ENCODE data around the gene CLIP2.
"Not testable (repeated sequence)": the region's sequence is repeated elsewhere in the genome, so short reads cannot be mapped to it uniquely, and the experiment has no call there.

The CLIP2 gene

DNA sequence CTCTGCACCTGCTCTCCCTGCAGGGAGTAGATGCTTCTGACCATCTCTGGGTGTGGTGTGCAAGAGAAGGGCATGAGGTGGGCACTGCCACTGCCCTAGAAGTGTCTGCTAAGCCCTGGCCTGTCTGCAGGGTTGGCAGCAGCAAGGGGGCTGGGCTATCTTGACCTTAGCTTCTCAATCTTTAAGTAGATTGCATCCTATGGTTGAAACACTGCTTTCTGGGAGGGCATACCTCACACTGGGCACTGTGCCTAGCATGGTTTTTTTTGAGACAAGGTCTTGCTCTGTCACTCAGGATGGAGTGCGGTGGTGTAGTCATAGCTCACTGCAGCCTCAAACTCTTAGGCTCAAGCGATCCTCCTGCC, 54.9 kb downstream of the CLIP2 start:
- Histone ChIP-seq H3K9me3 (ENCODE audit: low read length) (no peaks in the 10 kb centered on the region), H3K9ac (ENCODE audit: low read length) (no peak overlapping the region), H3K36me3 (ENCODE audit: insufficient read depth, low read length) (no peaks in the 10 kb centered on the region), H3K4me1 (ENCODE audit: insufficient read depth, low read length) (no peaks in the 10 kb centered on the region), H3K27ac (ENCODE audit: low read depth, low read length) (no peak overlapping the region), H3K4me3 (ENCODE audit: low read depth in 1 of 2, low read length in 2 of 2) (no peak overlapping the region), H3K27me3 (ENCODE audit: control insufficient read depth in 1 of 2, insufficient read depth in 2 of 2, low read length in 2 of 2) (no peaks in the 10 kb centered on the region)

DNA sequence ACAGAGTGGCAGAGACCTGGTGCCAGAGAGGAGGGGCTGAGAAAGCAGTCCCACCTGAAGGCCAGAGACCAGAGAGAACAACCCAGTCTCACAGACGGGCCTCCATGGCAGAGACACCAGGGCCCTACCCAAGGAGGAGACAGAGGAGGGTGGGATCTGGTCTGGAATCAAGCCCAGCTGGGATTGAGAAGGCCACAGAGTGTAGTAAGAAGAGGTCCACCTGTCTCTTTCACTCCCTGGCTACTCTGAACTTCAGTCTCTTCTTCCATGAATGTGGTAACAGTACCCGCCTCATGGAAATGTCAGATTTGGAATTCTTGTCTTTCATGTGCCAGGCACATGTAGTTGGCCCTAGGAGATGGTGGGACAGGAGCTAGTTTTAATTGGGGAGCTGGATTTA, 55.6 kb downstream of the CLIP2 start:
- no peaks in the 10 kb centered on the region for H3K36me3 ChIP-seq (ENCODE audit: insufficient read depth, low read length)

DNA sequence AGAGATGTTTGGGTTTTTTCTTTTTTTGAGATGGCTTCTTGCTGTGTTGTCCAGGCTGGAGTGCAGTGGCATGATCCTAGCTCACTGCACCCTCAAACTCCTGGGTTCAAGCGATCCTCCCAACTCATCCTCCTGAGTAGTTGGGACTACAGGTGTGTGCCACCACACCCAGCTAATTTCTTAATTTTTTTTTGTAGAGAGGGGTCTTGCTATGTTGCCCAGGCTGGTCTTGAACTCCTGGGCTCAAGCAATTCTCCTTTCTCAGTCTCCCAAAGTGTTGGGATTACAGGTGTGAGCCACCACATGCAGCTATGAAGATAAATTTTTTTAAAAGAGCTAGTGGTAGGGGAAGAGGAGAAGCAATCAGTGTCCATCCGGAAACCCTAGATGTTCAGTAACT, 56.8 kb downstream of the CLIP2 start:
- Histone ChIP-seq H3K36me3 (ENCODE audit: insufficient read depth, low read length) (peaks cover 4% of the 10 kb centered on the region), H3K9ac (ENCODE audit: low read length) (no peak overlapping the region), H3K27me3 (ENCODE audit: control insufficient read depth in 1 of 2, insufficient read depth in 2 of 2, low read length in 2 of 2) (no peaks in the 10 kb centered on the region), H3K9me3 (ENCODE audit: low read length) (no peaks in the 10 kb centered on the region), H3K27ac (ENCODE audit: low read depth, low read length) (no peak overlapping the region), H3K4me1 (ENCODE audit: insufficient read depth, low read length) (no peaks in the 10 kb centered on the region), H3K4me3 (ENCODE audit: low read depth in 1 of 2, low read length in 2 of 2) (no peak overlapping the region)

More for the DNA sequence above, 55.6 kb downstream of the CLIP2 start:
- H3K9me3 ChIP-seq (ENCODE audit: low read length), result no peaks in the 10 kb centered on the region
- no peak overlapping the region for H3K27ac ChIP-seq (ENCODE audit: low read depth, low read length)
- H3K9ac ChIP-seq (ENCODE audit: low read length), result no peak overlapping the region
- H3K4me3 ChIP-seq (ENCODE audit: low read depth in 1 of 2, low read length in 2 of 2), result no peak overlapping the region
- no peaks in the 10 kb centered on the region for H3K27me3 ChIP-seq (ENCODE audit: control insufficient read depth in 1 of 2, insufficient read depth in 2 of 2, low read length in 2 of 2)
- no peaks in the 10 kb centered on the region for H3K4me1 ChIP-seq (ENCODE audit: insufficient read depth, low read length)

DNA sequence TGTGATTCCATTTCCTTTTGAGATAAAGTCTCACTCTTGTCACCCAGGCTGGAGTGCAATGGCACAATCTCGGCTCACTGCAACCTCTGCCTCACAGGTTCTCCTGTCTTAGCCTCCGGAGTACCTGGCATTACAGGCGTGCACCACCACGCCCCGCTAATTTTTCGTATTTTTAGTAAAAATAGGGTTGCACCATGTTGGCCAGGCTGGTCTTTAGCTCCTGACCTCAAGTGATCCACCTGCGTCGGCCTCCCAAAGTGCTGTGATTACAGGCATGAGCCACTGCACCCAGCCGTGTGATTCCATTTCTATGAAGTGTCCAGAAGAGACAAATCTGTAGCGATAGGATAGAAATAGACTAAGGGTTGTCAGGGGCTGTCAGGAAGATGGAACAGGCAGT, 60.4 kb downstream of the CLIP2 start:
- Histone ChIP-seq H3K4me1 (ENCODE audit: insufficient read depth, low read length) (no peaks in the 10 kb centered on the region), H3K9me3 (ENCODE audit: low read length) (no peaks in the 10 kb centered on the region), H3K4me3 (ENCODE audit: low read depth in 1 of 2, low read length in 2 of 2) (no peak overlapping the region), H3K36me3 (ENCODE audit: insufficient read depth, low read length) (peaks cover 13% of the 10 kb centered on the region), H3K27ac (ENCODE audit: low read depth, low read length) (no peak overlapping the region), H3K9ac (ENCODE audit: low read length) (no peak overlapping the region), H3K27me3 (ENCODE audit: control insufficient read depth in 1 of 2, insufficient read depth in 2 of 2, low read length in 2 of 2) (no peaks in the 10 kb centered on the region)

DNA sequence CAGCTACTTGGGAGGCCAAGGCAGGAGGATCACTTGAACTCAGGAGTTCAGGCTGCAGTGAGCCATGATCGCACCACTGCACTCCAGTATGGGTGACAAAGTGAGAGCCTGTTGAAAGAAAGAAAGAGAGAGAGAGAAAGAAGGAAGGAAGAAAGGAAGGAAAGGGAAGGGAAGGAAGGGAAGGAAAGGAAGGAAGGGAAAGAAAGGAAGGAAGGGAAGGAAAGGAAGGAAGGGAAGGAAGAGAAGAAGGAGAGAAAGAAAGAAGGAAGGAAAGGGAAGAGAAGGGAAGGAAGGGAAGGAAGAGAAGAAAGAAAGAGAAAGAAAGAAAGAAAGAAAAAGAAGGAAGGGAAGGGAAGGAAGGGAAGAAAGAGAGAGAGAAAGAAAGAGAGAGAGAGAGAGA, 61.5 kb downstream of the CLIP2 start:
- Histone ChIP-seq H3K27ac (ENCODE audit: low read depth, low read length) (no peak overlapping the region), H3K36me3 (ENCODE audit: insufficient read depth, low read length) (peaks cover 13% of the 10 kb centered on the region), H3K4me3 (ENCODE audit: low read depth in 1 of 2, low read length in 2 of 2) (no peak overlapping the region), H3K4me1 (ENCODE audit: insufficient read depth, low read length) (no peaks in the 10 kb centered on the region), H3K9me3 (ENCODE audit: low read length) (no peaks in the 10 kb centered on the region), H3K9ac (ENCODE audit: low read length) (no peak overlapping the region), H3K27me3 (ENCODE audit: control insufficient read depth in 1 of 2, insufficient read depth in 2 of 2, low read length in 2 of 2) (no peaks in the 10 kb centered on the region)

DNA sequence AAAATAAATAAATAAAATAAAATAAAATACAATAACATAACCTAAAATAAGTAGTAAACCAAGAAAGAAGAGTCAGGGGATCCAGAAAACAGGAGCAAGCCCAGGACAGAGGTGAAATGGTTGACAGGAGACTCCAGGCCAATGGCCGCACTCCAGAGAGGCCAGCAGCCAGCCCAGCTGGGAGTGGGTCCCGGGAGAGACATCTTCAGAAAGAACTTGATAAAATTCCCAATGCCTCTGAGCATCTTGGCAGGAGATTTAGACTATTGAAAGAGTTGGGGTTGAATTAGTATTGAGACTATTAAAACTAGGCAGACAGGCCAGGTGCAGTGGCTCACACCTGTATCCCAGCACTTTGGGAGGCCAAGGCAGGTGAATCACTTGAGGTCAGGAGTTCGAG, 62.6 kb downstream of the CLIP2 start:
- no peak overlapping the region for H3K27ac ChIP-seq (ENCODE audit: low read depth, low read length)
- no peaks in the 10 kb centered on the region for H3K27me3 ChIP-seq (ENCODE audit: control insufficient read depth in 1 of 2, insufficient read depth in 2 of 2, low read length in 2 of 2)
- H3K4me3 ChIP-seq (ENCODE audit: low read depth in 1 of 2, low read length in 2 of 2), result no peak overlapping the region
- no peak overlapping the region for H3K9ac ChIP-seq (ENCODE audit: low read length)
- H3K9me3 ChIP-seq (ENCODE audit: low read length), result no peaks in the 10 kb centered on the region
- peaks cover 19% of the 10 kb centered on the region for H3K36me3 ChIP-seq (ENCODE audit: insufficient read depth, low read length)
- no peaks in the 10 kb centered on the region for H3K4me1 ChIP-seq (ENCODE audit: insufficient read depth, low read length)

DNA sequence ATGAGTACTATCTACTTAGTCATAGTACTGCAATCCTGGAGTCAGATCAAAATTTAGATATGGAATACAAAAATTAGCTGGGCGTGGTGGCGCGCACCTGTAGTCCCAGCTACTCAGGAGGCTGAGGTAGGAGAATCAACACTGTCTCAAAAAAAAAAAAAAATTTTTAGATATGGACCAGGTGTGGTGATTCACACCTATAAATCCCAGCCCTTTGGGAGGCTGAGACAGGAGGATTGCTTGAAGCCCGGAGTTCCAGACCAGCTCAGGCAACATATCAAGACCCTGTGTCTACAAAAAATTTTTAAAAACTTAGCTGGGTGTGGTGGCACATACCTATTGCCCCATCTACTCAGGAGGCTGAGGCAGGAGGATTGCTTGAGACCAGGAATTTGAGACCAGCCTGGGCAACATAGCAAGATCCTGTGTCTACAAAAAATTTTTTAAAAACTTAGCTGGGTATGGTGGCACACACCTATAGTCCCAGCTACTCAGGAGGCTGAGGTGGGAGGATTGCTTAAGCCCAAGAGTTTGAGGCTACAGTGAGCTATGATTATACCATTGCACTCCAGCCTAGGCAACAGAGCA, 63.4 kb downstream of the CLIP2 start:
- H3K27ac ChIP-seq (ENCODE audit: low read depth, low read length); H3K4me3 ChIP-seq (ENCODE audit: low read depth in 1 of 2, low read length in 2 of 2); H3K9ac ChIP-seq (ENCODE audit: low read length); H3K27me3 ChIP-seq (ENCODE audit: control insufficient read depth in 1 of 2, insufficient read depth in 2 of 2, low read length in 2 of 2); H3K9me3 ChIP-seq (ENCODE audit: low read length); H3K4me1 ChIP-seq (ENCODE audit: insufficient read depth, low read length): not testable (repeated sequence)
- H3K36me3 ChIP-seq (ENCODE audit: insufficient read depth, low read length), result peaks cover 24% of the 10 kb centered on the region

DNA sequence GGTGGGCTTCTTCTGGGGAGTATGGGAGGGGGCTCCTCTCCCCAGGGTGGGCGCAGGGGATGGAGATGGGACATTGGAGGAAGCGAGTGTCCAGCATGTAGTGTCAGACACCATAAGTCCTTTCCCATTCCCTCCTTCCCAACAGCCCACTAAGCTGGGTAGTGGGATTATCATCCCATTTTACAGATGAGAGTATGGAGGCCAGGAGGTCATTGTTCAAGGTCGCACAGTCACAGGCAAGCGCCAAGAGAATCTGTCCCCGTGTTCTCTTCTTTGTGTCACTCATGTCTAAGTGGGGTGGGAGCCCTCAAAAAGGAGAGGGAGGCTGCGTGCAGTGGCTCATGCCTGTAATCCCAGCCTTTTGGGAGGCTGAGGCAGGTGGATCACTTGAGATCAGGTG, 64.8 kb downstream of the CLIP2 start:
- H3K36me3 ChIP-seq (ENCODE audit: insufficient read depth, low read length), result peaks cover 24% of the 10 kb centered on the region
- no peak overlapping the region for H3K9ac ChIP-seq (ENCODE audit: low read length)

DNA sequence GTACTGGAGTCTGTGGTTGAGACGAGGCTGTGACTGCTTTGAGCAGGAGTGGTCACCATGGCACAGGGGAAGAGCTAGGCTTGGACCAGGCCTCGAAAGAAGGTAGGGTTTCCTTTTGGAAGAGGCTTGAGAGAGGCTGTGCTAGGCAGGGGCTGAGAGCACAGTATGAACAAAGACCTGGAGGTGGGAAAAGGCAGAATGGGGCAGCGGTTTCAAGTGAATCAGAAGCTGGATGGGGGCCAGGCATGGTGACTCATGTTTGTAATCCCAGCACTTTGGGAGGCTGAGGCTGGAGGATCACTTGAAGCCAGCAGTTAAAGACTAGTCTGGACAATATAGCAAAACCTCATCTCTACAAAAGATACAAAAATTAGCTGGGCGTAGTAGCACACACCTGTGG, 65.9 kb downstream of the CLIP2 start:
- Histone ChIP-seq H3K9me3 (ENCODE audit: low read length) (no peaks in the 10 kb centered on the region), H3K27ac (ENCODE audit: low read depth, low read length) (no peak overlapping the region), H3K4me3 (ENCODE audit: low read depth in 1 of 2, low read length in 2 of 2) (no peak overlapping the region), H3K27me3 (ENCODE audit: control insufficient read depth in 1 of 2, insufficient read depth in 2 of 2, low read length in 2 of 2) (no peaks in the 10 kb centered on the region), H3K4me1 (ENCODE audit: insufficient read depth, low read length) (no peaks in the 10 kb centered on the region), H3K36me3 (ENCODE audit: insufficient read depth, low read length) (peaks cover 25% of the 10 kb centered on the region), H3K9ac (ENCODE audit: low read length) (no peak overlapping the region)

More for the DNA sequence above, 64.8 kb downstream of the CLIP2 start:
- no peak overlapping the region for H3K4me3 ChIP-seq (ENCODE audit: low read depth in 1 of 2, low read length in 2 of 2)
- no peaks in the 10 kb centered on the region for H3K27me3 ChIP-seq (ENCODE audit: control insufficient read depth in 1 of 2, insufficient read depth in 2 of 2, low read length in 2 of 2)
- no peaks in the 10 kb centered on the region for H3K4me1 ChIP-seq (ENCODE audit: insufficient read depth, low read length)
- H3K27ac ChIP-seq (ENCODE audit: low read depth, low read length), result no peak overlapping the region
- no peaks in the 10 kb centered on the region for H3K9me3 ChIP-seq (ENCODE audit: low read length)

DNA sequence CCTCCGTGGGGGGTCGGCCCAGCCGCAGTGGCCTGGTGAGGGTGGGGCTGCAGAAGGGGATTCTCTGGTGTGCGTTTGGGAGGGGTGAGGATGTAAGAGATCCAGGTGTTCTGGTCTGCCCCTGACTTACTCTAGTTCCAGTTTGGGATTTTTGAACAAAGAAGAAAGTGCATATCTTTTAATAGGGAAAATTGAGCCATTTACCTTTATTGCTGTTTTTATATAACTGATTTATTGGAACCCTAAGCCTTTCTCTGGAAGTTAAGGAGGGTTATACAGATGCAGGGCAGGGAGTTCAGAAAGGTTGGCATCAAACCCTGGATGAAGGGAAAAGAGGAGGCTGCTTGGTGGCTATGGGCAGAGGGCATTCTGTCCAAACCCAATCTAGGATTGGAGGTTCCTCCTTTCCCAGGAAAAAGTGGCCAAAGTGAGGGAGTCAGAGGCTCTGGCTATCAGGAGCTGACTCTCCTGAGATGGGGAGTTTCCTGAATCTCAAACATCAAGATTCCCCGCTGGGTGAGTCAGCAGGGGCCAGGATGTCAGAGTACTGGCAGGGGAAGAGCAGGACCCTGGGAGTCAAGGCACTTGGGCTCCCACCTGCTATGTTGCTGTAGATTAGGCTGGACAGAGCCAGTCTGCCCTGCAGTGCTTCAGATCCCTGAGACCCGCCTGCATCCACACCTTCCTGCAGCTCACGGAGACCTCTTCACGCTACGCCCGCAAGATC, 67.5 kb downstream of the CLIP2 start:
- Histone ChIP-seq H3K9me3 (ENCODE audit: low read length) (no peaks in the 10 kb centered on the region), H3K4me3 (ENCODE audit: low read depth in 1 of 2, low read length in 2 of 2) (no peak overlapping the region), H3K9ac (ENCODE audit: low read length) (no peak overlapping the region), H3K4me1 (ENCODE audit: insufficient read depth, low read length) (no peaks in the 10 kb centered on the region), H3K36me3 (ENCODE audit: insufficient read depth, low read length) (peaks cover 27% of the 10 kb centered on the region), H3K27me3 (ENCODE audit: control insufficient read depth in 1 of 2, insufficient read depth in 2 of 2, low read length in 2 of 2) (no peaks in the 10 kb centered on the region), H3K27ac (ENCODE audit: low read depth, low read length) (no peak overlapping the region)

DNA sequence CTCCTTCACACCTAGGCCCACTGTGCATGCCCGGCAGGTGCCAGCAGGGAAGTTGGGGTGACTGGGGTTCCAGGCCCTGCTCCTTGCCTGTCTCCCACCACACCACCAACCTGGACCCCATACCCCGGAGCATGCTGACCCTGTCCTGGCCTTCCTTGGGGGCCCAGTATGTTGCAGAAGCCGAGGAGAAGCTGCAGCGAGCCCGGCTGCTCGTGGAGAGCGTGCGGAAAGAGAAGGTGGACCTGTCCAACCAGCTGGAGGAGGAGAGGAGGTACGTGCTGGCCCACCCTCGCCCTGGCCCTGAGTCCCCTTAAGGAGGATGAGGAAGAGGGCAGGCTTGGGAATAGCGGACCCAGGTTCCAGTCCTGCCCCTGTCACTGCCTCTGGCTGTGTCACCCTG, 70.8 kb downstream of the CLIP2 start:
- Histone ChIP-seq H3K36me3 (ENCODE audit: insufficient read depth, low read length) (peaks cover 18% of the 10 kb centered on the region), H3K9me3 (ENCODE audit: low read length) (no peaks in the 10 kb centered on the region), H3K4me1 (ENCODE audit: insufficient read depth, low read length) (no peaks in the 10 kb centered on the region)

DNA sequence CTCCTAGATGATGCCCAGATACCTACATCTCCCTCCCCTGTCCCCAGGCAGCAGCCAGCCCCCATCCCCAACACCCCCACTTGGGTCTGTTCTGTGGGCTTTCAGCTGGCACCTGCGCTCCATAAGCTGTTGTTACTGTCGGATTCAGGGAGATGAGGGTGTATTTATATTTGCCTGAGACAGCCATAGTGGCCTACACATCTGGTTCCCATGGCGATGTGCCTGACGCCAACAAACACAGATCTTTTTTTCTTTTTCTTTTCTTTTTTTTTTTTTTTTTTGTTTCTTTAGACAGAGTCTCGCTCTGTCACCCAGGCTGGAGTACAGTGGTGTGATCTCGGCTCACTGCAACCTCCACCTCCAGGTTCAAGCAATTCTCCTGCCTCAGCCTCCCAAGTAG, 73.1 kb downstream of the CLIP2 start:
- Histone ChIP-seq H3K27me3 (ENCODE audit: control insufficient read depth in 1 of 2, insufficient read depth in 2 of 2, low read length in 2 of 2) (no peaks in the 10 kb centered on the region), H3K36me3 (ENCODE audit: insufficient read depth, low read length) (peaks cover 8% of the 10 kb centered on the region)

More for the DNA sequence above, 70.8 kb downstream of the CLIP2 start:
- H3K27me3 ChIP-seq (ENCODE audit: control insufficient read depth in 1 of 2, insufficient read depth in 2 of 2, low read length in 2 of 2), result no peaks in the 10 kb centered on the region
- no peak overlapping the region for H3K27ac ChIP-seq (ENCODE audit: low read depth, low read length)
- H3K4me3 ChIP-seq (ENCODE audit: low read depth in 1 of 2, low read length in 2 of 2), result no peak overlapping the region
- no peak overlapping the region for H3K9ac ChIP-seq (ENCODE audit: low read length)

More for the DNA sequence above, 73.1 kb downstream of the CLIP2 start:
- H3K27ac ChIP-seq (ENCODE audit: low read depth, low read length), result no peak overlapping the region
- no peaks in the 10 kb centered on the region for H3K4me1 ChIP-seq (ENCODE audit: insufficient read depth, low read length)
- no peak overlapping the region for H3K4me3 ChIP-seq (ENCODE audit: low read depth in 1 of 2, low read length in 2 of 2)
- no peak overlapping the region for H3K9ac ChIP-seq (ENCODE audit: low read length)
- H3K9me3 ChIP-seq (ENCODE audit: low read length), result no peaks in the 10 kb centered on the region
